CD4-positive, alpha-beta T cell treated with Interleukin-6 for 4 hours (primary cell): ENCODE measurements around the gene COX6A1.

ENCODE experiments used
- DNase-seq: peaks from one replicate; pipeline ENCODE4 v3.0.0-alpha.2; 2020; ENCODE audit warnings: mixed read lengths

COX6A1 gene

DNA sequence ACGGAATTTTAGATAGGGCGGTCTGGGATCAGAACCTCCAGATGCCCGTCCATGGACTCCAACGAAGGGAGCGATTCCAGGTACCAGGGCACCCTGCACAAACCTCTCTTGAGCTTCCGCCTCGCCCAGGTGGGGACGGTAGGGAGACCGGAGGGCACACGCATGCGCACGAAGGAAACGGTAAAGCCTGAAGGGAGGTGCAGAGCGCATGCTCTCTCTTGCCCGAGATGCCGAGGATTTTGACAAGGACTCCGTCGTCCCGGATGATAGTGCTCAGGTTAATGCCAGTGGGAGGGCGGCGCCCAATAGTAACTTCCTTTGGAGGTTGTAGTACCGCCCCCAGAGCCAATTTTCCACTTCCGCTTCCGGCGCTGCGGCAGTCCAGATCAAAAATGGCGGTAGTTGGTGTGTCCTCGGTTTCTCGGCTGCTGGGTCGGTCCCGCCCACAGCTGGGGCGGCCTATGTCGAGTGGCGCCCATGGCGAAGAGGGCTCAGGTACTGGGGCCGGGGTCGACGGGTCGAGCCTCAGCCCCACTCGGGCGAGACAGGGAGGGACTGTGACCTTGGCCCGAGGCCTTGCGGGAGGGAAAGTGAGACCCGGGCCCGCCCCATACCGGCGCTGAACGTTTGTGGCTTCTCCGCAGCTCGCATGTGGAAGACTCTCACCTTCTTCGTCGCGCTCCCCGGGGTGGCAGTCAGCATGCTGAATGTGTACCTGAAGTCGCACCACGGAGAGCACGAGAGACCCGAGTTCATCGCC is at the start of gene COX6A1:
COX6A1 (plus strand) TSS at position 379 of the 760 bp plus-strand sequence; CDS start at position 393, 14 bp downstream.
- peak; percentile 99 for DNase-seq

DNA sequence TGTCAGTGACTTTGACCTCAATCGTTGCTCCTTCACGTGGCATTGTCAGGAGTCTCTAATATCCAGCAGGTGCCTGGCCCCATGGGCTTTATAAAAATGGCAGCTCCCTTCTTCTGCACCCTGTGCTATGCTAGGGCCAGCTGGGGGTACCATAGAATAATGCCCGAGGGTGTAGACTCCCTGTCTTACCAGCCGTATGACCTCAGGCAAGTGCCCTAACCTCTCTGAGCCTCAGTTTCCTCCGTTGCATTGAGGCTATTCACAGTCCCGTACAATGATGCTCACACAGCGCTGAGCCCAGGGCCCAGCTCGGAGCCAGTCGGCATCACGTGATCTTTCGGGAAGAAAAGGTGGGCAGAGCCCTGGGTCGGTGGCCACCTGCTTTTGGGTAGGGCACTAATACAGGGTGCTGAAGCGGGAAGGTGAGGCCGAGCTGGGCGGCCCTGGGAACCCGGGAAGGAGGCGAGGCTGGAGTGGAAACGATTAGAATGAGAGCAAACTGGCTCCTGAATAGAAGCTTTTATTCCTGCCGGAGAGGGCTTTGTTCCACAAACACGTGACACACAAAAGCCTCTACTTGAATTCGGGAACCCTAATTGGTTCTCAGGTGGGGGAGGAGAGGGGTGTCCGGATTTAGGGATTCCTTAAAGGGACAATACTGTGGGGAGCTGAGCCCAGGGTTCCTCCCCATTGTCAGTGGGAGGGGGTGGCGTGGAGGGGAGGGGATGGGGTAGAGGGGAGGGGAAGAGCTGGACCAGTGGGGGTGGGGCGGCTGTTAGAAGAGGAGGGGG is 49.0 kb upstream of the COX6A1 start:
- no peak for DNase-seq

DNA sequence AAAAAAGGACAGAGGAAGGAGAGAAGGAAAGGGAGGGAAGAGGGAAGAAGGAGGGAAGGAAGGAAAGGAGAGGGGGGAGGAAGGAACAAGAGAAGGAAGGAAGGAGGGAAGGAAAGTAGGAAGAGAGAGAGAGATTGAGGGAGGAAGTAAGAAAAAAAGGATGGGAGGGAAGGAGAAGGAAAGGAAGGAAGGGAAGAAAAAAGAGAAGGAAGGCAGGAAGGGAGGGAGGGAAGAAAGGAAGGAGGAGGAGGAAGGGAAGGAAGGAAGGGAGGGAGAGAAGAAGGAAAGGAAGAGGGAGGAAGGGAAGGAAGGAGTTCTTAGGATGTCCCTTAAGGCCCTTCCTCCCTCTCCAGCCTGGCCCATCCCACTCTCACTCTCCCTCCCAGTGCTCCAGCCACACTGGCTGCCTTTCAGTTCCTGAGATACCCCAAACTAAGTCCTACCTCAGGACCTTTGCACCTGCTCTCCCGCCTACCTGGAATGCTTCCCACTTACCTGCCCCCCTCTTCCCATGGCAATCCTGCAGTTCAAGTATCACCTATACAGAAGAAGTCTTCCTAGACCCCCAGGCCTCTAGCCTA is 47.3 kb upstream of the COX6A1 start:
- no peak for DNase-seq

DNA sequence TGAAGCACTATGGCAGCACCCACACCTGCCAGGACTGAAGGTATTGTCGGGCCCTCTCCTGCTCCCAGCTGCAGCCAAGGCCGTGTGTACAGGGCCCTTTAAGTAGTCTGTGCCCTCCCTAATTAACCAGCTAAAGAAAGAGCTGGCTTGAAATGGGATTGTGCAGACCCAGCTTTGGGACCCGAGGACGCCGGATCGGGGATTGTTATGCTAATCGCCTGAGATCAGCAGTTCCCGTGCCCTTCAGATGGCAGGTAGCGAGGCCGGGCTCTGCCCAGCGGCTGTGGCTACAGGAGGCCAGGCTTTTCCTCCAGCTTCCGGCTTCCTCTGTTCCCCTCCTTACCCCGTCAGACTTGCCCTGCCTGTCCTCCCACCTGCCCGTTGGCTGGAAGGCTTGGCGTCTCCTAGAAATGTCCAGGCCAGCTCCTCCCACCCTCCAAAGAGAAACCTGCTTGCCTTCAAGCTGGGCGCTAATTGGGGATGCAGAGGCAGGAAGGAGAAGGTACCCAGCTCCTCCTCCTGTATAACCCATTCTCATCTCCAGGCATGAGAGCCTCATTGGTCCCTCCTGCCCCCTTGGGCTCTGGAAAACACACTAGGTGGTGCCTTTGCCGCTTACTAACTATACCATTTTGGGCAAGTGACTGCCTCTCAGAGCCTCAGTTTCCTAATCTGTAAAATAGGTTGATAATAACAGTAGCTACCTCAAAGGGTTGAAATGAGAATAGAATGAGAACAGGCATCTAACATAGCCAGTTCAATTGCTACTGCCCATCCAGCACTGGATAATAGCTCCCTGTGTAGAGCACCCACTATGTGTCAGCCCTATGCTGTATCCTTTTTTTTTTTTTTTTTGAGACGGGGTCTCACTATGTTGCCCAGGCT is 43.2 kb upstream of the COX6A1 start:
- no peak for DNase-seq

DNA sequence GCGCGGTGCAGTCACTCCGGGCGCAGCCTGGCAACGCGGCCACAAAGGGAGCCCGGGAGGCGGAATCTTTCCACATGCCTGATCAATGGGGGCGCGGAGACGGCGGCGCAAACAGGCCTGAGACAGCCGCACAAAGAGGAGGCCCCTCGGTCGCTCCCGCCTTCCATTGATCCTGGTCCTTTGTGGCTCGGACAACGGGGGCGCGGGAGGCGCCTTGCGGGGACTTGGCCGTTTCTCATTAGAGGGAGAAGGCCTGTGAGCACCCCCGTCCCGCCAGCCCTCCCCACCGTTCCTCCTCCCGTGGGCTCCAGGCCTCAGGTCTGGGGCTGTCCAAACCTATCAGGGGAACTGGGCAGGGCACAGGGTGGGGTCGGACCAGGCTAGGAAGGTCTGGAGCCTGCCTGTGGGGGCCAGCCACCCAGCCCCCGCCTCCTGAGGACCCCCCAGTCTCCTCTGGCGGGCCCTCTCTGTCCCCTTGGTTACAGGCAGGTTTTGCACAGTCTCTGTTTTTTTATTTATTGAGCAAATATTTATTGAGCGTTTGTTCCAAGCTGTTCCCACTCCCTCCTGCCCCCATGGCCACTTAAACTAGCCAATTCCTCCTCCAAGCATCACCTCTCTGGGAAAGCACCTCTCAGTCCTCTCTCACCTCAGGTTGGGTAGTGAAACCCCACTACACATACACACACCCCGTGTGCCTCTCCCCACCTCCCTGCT is 39.9 kb upstream of the COX6A1 start:
- no peak for DNase-seq

DNA sequence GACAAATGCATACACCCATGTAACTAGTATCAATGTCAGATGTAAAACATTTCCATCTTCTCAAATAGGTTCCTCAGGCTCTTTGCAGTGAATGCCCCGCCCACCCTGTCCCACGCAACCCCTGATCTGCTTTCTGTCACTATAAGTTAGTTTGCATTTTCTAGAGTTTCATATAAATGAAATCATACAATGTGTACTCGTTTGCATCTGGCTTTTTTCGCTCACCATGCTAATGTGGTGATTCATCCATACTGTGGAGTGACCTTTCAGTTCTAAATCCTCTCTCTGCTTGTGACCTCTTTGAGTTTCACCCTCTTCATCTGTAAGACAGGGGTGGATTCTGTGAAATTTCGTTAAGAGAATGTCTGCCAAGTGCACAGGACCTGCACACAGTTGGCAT is 38.4 kb upstream of the COX6A1 start:
- no peak for DNase-seq

DNA sequence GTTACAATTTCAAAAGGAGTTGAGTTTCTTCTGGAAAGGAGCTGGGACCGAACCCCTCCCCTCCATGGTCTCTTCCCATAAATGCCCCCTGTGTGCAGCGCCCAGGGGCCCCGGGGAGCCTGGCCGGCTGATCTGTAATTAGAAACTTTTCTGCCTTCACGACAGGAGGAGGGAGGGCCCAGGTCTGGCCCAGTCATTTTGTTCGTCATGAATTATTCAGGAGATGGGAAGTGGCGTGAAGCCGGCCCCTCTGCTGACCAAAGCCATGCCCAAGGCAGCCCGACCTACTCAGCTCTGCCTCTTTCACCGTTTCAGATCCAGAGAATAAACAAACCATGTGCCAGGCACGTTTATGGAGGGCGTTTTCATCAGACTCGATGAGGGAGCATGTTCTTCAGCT is 35.7 kb upstream of the COX6A1 start:
- DNase-seq = no peak

DNA sequence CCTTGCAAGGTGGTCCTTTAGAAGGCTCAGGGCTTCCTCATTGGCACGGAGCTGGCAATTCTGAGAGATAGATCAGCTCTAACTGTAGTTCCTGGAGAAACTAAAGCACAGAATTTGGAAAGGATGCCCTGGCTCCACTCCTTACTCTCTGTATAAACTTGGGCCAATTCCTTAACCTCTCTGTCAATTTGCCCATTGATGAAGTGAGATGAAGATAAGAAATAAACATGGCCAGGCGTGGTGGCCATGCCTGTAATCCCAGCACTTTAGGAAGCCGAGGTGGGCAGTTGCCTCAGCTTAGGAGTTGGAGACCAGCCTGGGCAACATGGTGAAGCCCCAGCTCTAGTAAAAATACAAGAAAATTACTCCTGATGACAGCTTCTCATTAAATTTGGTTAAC is 34.0 kb upstream of the COX6A1 start:
- no peak for DNase-seq

DNA sequence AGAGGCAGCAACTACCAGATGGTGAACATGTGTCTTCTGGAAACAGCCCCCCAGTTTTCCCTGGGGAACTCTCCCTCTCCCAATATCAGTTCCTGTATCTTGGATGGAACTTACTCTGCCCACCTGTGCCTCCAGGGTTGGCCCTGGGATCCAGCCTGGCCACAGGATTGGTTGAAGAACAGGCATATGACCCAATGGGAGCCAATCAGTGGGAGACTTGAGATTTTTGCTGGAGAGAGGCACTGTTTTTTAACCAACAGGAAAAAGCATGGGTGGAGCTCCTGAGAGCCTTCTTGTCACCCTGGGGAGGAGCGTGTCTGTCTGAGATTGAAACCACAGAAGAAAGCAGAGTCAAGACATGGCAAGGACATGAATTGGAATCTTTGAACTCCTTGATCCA is 33.6 kb upstream of the COX6A1 start:
- DNase-seq = no peak

DNA sequence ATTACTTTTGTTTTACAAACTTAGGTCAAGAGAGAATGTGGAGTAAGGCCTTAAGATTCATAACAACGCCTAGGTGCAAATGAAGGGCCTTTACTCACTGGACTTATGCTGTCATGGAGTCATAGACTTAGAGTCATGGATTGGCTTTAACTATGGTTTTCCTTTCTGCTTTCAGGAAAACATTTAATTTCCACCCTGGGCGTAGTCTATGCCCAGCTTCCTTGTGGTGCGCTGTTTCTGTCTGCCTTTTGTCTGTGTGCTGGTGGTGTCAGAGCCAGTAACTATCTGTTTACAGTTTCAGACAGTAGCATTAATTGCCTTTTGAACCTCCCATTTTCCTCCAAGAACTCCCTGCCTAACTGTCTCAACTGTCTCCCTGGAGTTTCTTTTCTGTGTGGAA is 31.8 kb upstream of the COX6A1 start:
- DNase-seq = no peak

DNA sequence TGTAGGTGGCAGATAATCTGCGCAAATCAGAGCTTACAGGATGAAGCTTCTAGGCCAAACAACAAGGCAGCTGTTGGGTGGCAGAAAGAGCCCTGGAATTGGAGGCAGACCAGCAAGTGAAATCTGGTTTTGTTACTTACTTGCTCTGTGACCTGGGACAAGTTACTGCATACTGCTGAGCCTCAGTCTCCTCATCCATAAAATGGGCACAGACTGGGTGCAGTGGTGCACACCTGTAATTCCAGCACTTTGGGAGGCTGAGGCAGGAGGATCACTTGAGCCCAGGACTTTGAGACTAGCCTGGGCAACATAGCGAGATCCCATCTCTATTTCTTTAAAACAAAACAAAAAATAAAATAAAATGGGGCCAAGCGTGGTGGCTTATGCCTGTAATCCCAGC is 31.4 kb upstream of the COX6A1 start:
- DNase-seq = no peak

DNA sequence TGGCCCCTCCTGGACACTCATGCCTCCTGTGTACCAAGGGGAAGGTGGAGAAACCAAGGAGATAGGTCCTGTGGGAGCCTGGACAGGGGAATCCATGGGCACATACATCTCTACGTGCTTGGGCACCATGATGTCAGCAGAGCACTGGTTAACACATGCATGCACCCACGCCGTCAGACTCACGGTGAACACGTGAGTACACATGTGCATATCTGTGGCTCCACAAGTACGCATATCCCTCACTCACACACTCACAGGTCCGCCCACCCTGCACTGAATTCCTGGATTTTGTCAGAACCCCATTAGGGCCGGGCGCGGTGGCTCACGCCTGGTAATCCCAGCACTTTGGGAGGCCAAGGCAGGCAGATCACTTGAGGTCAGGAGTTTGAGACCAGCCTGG is 29.1 kb upstream of the COX6A1 start:
- no peak for DNase-seq

DNA sequence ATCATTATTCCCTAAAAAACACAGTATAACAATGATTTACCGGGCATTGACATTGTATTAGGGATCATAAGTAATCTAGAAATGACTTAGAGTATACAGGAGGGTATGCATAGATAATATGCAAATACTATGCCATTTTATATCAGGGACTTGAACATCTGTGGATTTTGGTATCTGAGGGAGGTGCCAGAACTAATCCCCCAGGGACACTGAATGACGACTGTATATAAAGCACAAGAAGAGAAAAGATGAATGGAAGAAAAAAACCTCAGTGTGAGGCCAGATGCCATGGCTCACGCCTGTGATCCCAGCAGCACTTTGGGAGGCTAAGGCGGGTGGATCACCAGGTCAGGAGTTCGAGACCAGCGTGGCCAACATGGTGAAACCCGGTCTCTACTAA is 25.5 kb upstream of the COX6A1 start:
- no peak for DNase-seq

DNA sequence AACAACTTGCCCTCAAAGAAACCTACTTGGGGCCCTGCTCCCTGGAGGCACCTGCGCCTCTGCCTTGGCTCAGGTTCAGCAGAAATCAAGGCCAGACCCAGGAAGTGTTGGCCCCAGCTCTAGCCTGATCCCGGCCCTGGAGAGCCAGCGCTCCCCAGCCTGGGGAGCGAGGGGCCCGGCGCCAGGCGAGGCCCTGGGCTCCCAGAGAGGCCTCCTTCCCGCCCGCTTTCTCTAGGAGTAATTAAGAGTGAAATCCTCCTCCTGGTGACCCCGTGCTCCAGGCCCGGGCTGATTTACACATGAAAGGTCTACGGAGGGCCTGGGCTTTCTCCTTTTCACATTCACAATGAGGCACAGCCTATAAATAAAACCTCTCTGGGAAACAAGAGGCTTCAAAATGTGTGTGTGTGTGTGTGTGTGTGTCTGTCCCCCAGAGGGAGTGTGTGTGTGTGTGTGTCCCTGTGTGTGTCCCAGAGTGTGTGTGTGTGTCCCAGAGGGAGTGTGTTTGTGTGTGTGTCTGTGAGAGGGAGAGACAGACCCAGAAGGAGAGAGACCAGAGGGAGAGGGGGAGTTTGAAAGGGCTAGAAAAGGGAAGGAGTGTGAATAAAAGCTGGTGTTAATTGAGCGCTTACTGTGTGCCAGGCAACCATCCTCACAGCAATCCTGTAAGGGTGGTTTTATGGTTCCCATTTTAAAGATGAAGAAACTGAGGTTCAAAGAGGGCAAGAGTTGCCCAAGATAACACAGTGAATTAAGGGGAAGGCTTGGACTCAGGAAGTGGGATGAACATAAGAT is 23.8 kb upstream of the COX6A1 start:
- no peak for DNase-seq

DNA sequence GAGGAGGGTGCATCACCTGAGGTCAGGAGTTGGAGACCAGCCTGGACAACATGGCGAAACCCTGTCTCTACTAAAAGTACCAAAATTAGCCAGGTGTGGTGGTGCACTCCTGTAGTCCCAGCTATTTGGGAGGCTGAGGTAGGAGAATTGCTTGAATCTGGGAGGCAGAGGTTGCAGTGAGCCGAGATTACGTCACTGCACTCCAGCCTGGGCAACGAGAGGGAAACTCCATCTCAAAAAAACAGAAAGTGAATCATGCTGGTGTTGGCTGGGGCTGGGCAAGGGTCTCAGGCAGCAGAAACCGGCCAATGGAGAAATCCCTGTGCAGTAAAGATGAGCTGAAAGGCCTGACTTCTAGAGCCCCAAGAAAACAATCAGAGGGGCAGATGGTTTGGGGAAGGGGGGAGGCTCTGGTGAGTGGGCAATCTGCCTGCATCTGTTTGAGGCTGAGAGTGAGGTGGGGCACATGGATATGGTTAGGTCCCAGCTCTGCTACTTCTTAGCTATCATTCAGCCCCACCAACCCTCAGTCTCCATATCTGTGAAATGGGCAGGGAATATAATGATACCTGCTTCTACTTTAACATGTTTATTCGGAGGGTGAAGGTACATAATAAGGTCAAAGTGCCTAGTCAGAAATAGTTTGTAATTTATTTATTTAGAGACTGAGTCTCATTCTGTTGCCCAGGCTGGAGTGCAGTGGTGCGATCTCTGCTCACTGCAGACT is 21.3 kb upstream of the COX6A1 start:
- no peak for DNase-seq

DNA sequence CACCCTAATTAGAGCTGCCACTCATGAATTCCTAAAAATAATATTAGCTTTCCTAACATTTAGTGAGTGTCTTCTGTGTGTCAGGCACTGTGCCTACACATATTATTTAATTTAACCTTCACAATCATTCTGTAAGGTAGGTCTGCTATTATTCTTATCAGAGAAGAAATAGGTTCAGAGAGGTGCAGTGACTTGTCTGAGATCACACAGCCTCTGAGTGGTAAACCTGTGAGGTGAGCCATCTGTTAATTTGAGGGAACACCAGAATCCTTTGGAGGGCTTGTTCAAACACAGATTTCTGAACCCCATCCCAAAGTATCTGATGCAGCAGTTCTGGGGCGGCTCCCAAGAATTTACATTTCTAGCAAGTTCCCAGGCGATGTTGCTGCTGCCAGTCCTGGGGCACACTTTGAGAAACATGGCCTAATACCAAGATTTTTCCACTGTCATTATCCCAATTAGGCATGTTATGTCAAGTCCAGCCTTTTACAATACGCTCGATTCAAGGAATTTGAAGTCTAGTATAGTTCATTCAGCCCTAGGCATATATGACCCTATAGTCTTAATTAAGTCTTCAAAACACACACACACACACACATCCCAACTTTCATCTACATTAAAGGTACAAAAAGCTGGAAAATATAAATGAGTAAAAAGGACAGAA is 19.9 kb upstream of the COX6A1 start:
- DNase-seq = no peak

DNA sequence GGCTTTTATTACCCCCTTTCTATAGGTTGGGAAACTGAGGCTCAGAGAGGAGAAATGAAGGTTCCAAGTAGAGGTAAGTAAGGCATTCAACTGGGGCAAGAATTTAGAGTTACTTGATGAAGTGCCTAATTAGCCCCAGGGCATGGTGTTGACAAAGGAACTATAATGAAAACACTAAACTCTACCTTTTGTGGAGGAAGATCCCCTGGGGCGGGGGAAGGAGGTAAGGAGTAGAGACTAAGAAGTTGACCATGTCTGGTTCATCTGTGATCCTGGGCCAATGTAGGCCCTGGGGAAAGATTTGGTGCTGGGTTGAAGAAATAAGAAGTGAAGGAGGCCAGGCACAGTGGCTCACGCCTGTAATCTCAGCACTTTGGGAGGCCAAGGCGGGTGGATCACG is 16.2 kb upstream of the COX6A1 start:
- DNase-seq = no peak

DNA sequence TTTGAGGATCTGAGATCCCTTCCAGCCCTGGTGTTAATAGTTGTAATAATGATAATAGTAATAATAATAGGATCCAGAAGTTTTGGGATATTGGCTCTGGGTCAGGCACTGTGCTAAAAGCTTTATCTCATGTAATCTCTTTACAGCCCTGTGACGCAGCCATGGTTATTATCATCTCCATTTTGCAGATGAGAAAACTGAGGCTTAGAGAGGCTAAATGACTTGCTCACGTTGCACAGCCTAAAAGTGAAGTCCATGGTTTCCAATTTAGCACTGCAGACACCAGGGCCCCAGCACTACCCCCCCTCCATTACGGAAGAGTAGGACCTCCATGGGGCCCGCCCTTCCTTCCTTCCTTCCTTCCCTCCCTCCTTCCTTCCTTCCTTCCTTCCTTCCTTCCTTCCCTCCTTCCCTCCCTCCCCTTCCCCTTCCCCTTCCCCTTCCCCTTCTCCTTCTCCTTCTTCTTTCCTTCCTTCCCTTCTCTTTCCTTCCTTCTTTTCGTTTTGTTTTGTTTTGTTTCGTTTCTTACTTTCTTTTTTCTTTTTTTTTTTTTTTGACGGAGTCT is 14.9 kb upstream of the COX6A1 start:
- DNase-seq = no peak

DNA sequence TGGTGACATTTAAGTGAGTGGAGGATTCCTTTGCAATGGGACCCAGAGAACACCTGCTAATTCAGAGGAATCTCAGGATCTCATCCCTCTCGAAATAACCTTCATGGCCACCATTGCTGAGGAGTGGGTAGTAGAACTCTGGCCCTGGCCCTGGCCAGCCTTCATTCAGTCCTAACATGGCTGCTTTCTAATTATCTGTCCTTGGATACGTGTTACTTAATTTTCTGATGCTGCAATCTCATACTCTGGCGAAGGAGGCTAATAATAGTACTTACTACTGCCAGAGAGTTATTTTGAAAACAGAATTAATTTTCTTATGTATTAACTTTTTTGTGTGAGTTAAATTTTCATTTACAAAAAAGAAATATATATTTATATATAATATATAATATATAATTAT is 12.1 kb upstream of the COX6A1 start:
- DNase-seq = no peak
